ENCODE data around the gene SLC16A12.

Gene SLC16A12

GRCh38 chr10:89388806-89389205 is 146.6 kb downstream of the SLC16A12 start:
- DNase-seq: no peak

GRCh38 chr10:89384474-89385340 is 150.7 kb downstream of the SLC16A12 start:
- DNase-seq: no peak

DNA sequence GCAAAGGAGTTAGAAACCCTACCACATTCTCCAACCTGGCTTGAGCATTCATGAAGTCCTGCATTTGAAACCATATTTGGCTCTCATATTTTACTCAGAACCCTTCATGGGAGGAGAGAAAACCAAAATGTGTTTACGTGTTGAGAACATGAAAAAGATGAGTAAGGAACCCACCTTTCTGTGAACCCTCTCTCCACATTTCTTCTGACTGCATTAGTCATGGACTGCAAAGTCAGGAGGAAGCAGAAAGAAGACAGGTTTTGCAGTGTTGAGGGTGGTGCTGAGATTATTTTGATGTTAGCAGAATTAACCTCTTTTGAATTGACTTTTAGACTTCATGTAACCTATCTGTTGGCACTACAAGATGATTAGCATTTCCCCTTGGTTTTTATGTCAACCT is 152.6 kb downstream of the SLC16A12 start:
- no peak for DNase-seq
